Mucosa of descending colon (tissue), 3 donors: ENCODE data around the gene PNPLA3. TPM values are rescaled to one million over a fixed set of nuclear protein-coding genes. Genes with fewer than 3 reads are reported as not detected.

Source experiments
- ATAC-seq: fragments of 200-7000 bp; cut with Tn5 transposase; one replicate; pipeline ENCODE4 v1.9.1; 2020; ENCODE audit warnings: mild to moderate bottlenecking, moderate library complexity
- DNase-seq, 3 donors: peaks; one replicate each; pipeline ENCODE4 v3.0.0-alpha.2; 2020
- H3K36me3 ChIP-seq: fragments of 200-600 bp; one replicate; pipeline ENCODE4 v1.8.0; 2021; ENCODE audit warnings: low read depth, mild to moderate bottlenecking
- H3K4me1 ChIP-seq: fragments of 200-600 bp; one replicate; pipeline ENCODE4 v1.8.0; 2021; ENCODE audit warnings: low read depth, mild to moderate bottlenecking
- H3K4me3 ChIP-seq: fragments of 200-600 bp; one replicate; pipeline ENCODE4 v1.8.0; 2021; ENCODE audit warnings: mild to moderate bottlenecking
- H3K9me3 ChIP-seq: fragments of 200-600 bp; one replicate; pipeline ENCODE4 v1.8.0; 2021; ENCODE audit warnings: mild to moderate bottlenecking
- intact Hi-C, 2 donors: fragments of 100-400 bp; cut with DNase I in 1 of 2; cut with micrococcal nuclease in 1 of 2; formaldehyde crosslinking; loops; one replicate each; pipeline versions ENCODE4 v1.11.0 to v1.11.1; 2022; cut with DNase I, micrococcal nuclease
- total RNA-seq, 3 donors: library from RNA; stranded (reverse); fragmentation: NEBNext Ultra II Directional in 2 of 3; extraction: Animal tissue kit (Norgen Biotek cat#: 25700) in 2 of 3; gene quantifications; one replicate each; pipeline versions ENCODE4 v1.2.1 to v1.2.4, GENCODE V29; 2021 to 2023
- TF ChIP-seq, protein P1 (sequence below): fragments of 200-600 bp; IDR thresholded peaks from one replicate; pipeline ENCODE4 v1.8.0; 2022; ENCODE audit warnings: antibody characterized with exemption, mild to moderate bottlenecking
- donor health status: DM: no; HTN: no; CAD: no; lungs with moderate emphysema.
- donor health status: DM: no; HTN: no; CAD: no.
- donor health status: DM: no; HTN: yes; CAD: no.

The PNPLA3 gene
- total RNA-seq, 3 donors from 2014 or later, result 0.16 to 0.23 (median 0.22) TPM

DNA sequence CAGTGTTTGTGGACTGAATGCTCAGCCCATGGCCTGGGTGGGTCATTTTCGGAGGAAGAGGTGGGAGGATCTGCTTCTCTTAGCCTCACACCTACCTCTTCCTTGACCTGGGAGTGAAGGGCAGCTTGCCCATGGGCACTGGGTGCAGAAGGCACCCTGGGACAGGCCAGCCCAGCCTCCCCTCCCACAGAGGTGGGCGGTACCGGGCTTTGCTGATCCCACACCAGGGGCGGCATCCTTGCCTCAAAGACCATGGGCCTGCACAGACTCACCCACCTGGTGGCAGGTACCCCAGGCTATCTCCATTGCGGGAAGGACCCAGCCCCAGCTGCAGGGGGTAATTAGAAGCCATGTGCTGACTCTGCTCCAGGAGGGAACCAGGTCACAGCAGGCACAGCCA lies 30.3 kb upstream of the PNPLA3 start:
- no peak for DNase-seq
- H3K4me3 ChIP-seq, result no peak overlapping the region
- ATAC-seq, result no peak
- H3K9me3 ChIP-seq, result no peaks in the 10 kb centered on the region
- intact Hi-C loops, result no loop called here
- TF ChIP-seq, protein P1, sequence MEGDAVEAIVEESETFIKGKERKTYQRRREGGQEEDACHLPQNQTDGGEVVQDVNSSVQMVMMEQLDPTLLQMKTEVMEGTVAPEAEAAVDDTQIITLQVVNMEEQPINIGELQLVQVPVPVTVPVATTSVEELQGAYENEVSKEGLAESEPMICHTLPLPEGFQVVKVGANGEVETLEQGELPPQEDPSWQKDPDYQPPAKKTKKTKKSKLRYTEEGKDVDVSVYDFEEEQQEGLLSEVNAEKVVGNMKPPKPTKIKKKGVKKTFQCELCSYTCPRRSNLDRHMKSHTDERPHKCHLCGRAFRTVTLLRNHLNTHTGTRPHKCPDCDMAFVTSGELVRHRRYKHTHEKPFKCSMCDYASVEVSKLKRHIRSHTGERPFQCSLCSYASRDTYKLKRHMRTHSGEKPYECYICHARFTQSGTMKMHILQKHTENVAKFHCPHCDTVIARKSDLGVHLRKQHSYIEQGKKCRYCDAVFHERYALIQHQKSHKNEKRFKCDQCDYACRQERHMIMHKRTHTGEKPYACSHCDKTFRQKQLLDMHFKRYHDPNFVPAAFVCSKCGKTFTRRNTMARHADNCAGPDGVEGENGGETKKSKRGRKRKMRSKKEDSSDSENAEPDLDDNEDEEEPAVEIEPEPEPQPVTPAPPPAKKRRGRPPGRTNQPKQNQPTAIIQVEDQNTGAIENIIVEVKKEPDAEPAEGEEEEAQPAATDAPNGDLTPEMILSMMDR, result no peak
- H3K4me1 ChIP-seq, result peaks cover 5% of the 10 kb centered on the region
- no peaks in the 10 kb centered on the region for H3K36me3 ChIP-seq

DNA sequence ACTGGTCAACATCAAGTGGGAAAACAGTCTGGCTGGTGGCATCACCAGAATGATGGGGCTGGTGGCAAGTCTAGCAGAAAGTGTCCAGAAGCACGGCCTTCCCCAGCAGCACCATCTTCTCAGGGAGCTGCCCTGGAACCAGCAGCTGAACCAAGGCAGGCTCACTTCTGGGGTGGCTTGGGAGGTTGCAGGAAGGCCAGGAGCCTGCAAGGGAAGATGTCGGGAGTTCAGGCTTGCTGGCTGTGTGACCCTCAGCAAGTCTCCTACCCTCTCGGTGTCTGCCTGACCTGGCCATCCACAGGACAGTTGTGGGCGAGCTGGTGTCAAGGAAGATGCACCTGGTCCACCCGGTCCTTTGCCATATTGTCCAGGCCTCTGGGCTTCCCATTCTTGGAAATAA lies 29.5 kb upstream of the PNPLA3 start:
- TF ChIP-seq, protein P1, result no peak
- Histone ChIP-seq H3K9me3 (no peaks in the 10 kb centered on the region), H3K4me3 (no peak overlapping the region), H3K36me3 (no peaks in the 10 kb centered on the region), H3K4me1 (peaks cover 5% of the 10 kb centered on the region)
- DNase-seq (no peak), ATAC-seq (no peak)
- intact Hi-C loops, result no loop called here

DNA sequence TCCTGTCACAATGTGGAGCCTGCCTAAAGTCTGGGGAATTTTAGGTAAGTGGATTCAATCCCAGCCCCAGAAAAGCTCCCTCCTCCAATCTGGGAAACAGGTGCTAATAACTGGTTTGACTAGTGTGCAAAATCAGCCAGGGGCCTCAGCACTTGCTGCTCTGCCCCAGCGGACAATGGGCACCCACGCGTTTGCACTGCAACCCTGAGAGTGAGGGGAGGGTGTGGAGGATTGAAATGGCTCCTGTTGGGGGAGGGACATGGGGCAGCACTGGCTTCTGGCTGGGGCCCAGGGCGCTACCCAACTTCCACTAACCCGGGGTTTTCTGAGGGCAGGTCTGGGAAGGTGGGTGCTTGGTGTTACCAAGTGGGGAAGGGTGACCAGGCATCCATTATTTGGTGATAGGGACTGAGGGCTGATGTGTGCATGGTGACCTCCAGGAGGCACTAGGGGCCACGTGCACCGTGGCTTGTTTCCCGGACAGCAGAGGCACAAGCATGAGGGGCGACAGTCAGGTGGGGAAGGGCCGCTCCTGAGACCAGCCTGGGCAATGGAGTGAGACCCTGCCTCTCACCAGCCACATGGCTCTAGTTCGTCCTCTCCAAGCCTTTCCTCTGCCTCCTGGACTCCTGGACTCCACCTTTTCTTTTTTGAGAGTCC lies 27.5 kb upstream of the PNPLA3 start:
- TF ChIP-seq, protein P1, result no peak
- H3K9me3 ChIP-seq, result no peaks in the 10 kb centered on the region
- H3K36me3 ChIP-seq, result no peaks in the 10 kb centered on the region
- ATAC-seq (no peak), DNase-seq (no peak)
- intact Hi-C loops, result no loop called here
- H3K4me3 ChIP-seq, result no peak overlapping the region
- H3K4me1 ChIP-seq, result peaks cover 4% of the 10 kb centered on the region

DNA sequence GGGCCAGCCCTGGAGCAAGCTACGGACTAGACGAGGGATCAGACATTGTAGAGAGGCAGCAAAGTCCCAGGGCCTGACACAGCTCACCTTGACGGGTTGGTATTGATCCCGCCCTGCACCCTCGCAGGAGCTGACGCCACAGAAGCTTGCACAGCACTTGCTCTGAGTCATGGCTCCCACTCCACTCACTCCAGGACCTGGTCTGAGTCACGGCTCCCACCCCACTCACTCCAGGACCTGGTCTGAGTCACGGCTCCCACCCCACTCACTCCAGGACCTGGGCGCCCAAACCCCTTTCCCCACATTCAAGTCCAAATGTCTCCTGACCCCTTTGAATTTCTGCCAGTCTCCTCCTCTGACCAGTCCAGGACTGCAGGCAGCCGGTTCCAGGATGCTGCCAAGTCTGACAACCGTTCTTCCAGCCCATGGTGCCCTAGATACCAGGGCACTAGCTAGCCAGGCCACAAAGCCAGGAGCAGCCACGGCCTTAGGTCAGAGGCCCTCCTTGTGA lies 25.8 kb upstream of the PNPLA3 start:
- Histone ChIP-seq H3K4me1 (no peaks in the 10 kb centered on the region), H3K36me3 (no peaks in the 10 kb centered on the region), H3K9me3 (no peaks in the 10 kb centered on the region), H3K4me3 (no peak overlapping the region)
- intact Hi-C loops, result no loop called here
- ATAC-seq, result no peak
- no peak for DNase-seq
- TF ChIP-seq, protein P1, result no peak

DNA sequence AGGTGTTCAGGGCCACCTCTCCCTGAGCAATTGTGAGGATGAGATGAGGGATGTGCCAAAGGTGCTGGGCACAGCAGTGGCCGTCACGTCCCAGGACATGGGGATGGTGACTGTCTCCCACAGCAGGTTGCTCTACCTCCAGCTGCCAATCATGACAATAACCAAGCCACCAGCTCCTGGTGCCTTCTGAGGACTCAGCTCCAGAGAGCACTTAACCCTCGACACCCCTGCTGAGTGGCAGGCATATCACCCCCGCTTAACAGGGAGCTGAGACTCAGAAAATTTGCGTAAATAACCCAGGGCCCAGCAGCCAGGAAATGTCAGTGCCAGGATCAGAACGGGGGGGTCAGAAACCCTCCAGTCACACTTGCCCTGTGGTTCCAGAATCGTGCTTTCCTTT lies 23.4 kb upstream of the PNPLA3 start:
- TF ChIP-seq, protein P1, result no peak
- Histone ChIP-seq H3K9me3 (no peaks in the 10 kb centered on the region), H3K4me3 (no peak overlapping the region), H3K36me3 (no peaks in the 10 kb centered on the region), H3K4me1 (no peaks in the 10 kb centered on the region)
- DNase-seq (no peak), ATAC-seq (no peak)
- intact Hi-C loops, result no loop called here
